Mucosa of stomach (tissue), 1 donor: ENCODE results near the gene SMCHD1.
"Not testable (repeated sequence)": the region's sequence is repeated elsewhere in the genome, so short reads cannot be mapped to it uniquely, and the experiment has no call there.

ENCODE experiments used
- H3K27me3 ChIP-seq: one replicate; pipeline ENCODE4 v1.7.0; 2013; ENCODE audit warnings: mild to moderate bottlenecking, low read length; ENCODE audit not compliant: control insufficient read depth, insufficient read depth
- H3K36me3 ChIP-seq: one replicate; pipeline ENCODE4 v1.7.0; 2013; ENCODE audit warnings: low read length; ENCODE audit not compliant: control insufficient read depth, insufficient read depth
- H3K4me1 ChIP-seq: one replicate; pipeline ENCODE4 v1.7.0; 2013; ENCODE audit warnings: mild to moderate bottlenecking, low read length; ENCODE audit not compliant: control insufficient read depth, insufficient read depth
- H3K4me3 ChIP-seq: one replicate; pipeline ENCODE4 v1.7.0; 2013; ENCODE audit warnings: low read length
- H3K9ac ChIP-seq: one replicate; pipeline ENCODE4 v1.7.0; 2013; ENCODE audit warnings: mild to moderate bottlenecking, low read length, moderate library complexity
- H3K9me3 ChIP-seq: one replicate; pipeline ENCODE4 v1.7.0; 2013; ENCODE audit warnings: mild to moderate bottlenecking, low read length, moderate library complexity; ENCODE audit not compliant: control insufficient read depth
- donor health status: Pancreatic carcinoma.

SMCHD1 gene

DNA sequence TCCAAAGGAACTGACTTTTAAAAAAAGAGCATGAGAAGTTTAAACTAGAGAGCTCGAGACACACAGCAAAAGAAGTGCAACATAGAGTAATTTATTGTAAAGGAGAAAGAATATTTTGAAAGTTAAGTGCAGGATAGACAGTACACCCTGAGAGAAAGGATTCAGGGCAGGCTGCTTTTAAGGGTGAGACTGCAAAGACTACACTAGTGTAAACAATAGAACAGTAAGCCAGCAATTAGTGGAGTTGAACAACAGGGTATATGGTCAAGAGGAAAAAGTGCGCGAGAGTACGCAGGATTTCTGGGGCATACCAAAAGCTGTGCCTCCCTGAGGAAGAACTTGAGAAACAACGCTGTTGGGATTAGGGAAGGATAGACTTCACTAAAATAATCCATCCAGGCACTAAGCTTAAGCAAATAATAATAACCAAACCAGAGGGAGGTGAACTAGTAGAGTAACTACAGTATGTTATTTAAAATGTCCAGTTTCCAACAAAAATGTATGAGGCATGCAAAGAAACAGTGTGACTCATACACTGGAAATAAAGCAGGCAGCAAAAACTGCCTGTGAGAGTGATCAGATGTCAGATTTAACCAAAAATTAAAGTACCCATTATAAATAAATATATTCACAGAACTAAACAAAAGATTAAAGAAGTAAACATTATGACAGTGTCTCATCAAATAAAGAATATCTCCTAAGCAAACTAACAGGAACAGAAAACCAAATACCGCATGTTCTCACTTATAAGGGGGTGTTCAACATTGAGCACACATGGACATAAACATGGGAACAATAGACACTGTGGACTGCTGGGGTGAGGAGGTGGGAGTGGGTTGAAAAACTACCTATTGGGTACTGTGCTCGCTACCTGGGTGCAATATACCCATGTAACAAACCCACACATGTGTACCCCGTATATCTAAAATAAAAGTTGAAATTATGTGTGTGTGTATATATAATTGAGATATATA is 150.7 kb downstream of the SMCHD1 start:
- Histone ChIP-seq H3K4me1 (peaks cover 5% of the 10 kb centered on the region), H3K9me3 (no peaks in the 10 kb centered on the region), H3K4me3 (no peak overlapping the region), H3K36me3 (no peaks in the 10 kb centered on the region), H3K9ac (no peak overlapping the region), H3K27me3 (no peaks in the 10 kb centered on the region)

DNA sequence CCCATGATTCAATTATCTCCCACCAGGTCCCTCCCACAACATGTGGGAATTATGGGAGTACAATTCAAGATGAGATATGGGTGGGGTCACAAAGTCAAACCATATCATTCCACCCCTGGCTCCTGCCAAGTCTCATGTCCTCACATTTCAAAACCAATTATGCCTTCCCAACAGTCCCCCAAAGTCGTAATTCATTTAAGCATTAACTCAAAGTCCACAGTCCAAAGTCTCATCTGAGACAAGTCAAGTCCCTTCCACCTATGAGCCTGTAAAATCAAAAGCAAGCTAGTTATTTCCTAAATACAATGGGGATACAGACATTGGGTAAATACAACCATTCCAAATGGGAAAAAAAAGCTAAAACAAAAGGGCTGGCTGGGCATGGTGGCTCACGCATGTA is 153.1 kb downstream of the SMCHD1 start:
- H3K4me1 ChIP-seq, H3K36me3 ChIP-seq, H3K27me3 ChIP-seq, H3K9me3 ChIP-seq, H3K9ac ChIP-seq, H3K4me3 ChIP-seq: not testable (repeated sequence)

DNA sequence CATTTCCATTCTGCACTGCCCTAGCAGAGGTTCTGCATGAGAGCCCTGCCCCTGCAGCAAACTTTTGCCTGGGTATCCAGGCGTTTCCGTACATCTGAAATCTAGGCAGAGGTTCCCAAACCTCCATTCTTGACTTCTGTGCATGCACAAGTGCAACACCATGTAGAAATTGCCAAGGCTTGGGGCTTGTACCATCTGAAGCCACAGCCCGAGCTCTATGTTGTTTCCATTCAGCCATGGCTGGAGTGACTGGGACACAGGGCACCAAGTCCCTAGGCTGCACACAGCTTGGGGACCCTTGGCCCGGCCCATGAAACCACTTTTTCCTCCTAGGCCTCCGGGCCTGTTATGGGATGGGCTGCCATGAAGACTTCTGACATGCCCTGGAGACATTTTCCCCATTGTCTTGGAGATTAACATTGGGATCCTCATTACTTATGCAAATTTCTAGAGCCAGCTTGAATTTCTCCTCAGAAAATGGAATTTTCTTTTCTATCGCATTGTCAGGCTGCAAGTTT is 154.2 kb downstream of the SMCHD1 start:
- not testable (repeated sequence) for H3K9ac ChIP-seq, H3K4me3 ChIP-seq, H3K36me3 ChIP-seq, H3K4me1 ChIP-seq, H3K9me3 ChIP-seq, H3K27me3 ChIP-seq

DNA sequence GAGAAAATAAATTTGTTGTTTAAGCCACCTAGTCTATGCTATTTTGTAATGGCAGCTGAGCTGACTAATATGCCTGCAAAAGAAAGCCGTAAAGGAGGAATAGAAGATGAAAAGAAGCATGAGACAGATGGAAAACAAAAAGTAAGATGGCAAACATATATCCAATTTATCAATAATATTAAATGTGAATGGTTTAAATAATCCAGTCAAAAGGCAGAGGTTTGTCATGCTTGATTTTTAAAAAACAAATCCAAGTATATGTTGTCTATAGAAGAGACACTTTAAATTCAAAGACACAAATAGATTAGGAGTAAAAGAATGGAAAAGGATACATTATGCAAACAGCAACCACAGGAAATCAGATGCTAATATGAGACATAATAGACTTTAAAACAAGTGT is 155.9 kb downstream of the SMCHD1 start:
- H3K9me3 ChIP-seq: no peaks in the 10 kb centered on the region
- no peaks in the 10 kb centered on the region for H3K4me1 ChIP-seq
- H3K4me3 ChIP-seq: no peak overlapping the region
- H3K9ac ChIP-seq: no peak overlapping the region
- no peaks in the 10 kb centered on the region for H3K36me3 ChIP-seq
- H3K27me3 ChIP-seq: no peaks in the 10 kb centered on the region

DNA sequence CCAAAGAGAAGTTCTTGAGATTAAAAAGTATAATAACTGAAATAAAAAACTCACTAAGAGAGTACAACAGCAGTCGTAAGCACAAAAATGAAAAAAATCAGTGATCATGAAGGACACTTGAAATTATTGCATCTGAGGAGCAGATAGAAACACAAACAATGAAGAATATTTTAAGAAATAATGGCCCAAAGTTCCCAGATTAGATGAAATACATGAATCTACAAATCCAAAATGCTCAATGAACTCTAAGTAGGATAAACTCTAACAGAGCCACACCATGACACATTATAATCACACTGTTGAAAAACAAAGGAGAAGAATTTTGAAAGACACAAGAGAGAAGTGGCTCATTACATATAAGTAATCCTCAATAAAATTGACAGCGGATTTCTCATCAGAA is 159.4 kb downstream of the SMCHD1 start:
- no peak overlapping the region for H3K4me3 ChIP-seq
- H3K4me1 ChIP-seq: no peaks in the 10 kb centered on the region
- H3K27me3 ChIP-seq: no peaks in the 10 kb centered on the region

DNA sequence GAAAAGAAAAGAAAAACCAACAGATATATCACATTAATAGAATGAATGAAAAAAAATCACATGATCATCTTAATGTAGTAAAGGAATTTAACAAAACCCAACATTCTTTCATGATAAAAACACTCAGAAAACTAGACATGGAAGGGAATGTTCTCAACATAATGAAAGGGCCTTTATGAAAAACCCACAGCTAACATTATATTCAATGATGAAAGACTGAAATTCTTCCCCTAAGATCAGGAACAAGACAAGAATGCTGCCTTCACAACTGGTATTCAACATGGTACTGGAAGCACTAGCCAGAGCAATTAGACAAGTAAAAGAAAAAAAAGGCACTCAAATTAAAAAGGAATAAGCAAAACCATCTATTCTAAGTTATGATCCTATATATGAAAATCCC is 162.8 kb downstream of the SMCHD1 start:
- Histone ChIP-seq H3K36me3 (no peaks in the 10 kb centered on the region), H3K27me3 (no peaks in the 10 kb centered on the region), H3K4me1 (no peaks in the 10 kb centered on the region), H3K9ac (no peak overlapping the region), H3K9me3 (no peaks in the 10 kb centered on the region), H3K4me3 (no peak overlapping the region)

More for the DNA sequence above, 159.4 kb downstream of the SMCHD1 start:
- H3K9me3 ChIP-seq: no peaks in the 10 kb centered on the region
- H3K36me3 ChIP-seq: no peaks in the 10 kb centered on the region
- H3K9ac ChIP-seq: no peak overlapping the region

DNA sequence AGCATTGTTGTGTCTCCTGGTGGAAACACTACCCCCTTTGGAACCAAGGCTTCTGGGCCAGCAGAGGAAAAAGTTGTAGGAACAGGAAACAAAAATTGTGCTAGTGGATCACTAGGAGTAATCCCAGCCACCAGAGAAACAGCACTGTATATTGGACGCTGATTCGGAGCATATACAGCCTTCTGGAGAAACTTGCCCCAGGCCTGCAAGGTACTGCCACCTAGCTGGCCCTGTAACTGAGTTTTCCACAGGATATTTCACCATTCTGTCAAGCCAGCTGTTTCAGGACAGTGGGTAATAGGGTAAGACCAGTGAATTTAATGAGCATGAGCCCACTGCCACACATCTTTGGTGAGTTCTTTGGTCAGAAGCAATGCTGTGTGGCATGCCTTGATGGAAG is 166.2 kb downstream of the SMCHD1 start:
- no peaks in the 10 kb centered on the region for H3K36me3 ChIP-seq
- no peaks in the 10 kb centered on the region for H3K27me3 ChIP-seq
- no peaks in the 10 kb centered on the region for H3K4me1 ChIP-seq
- H3K9me3 ChIP-seq: no peaks in the 10 kb centered on the region
- no peak overlapping the region for H3K9ac ChIP-seq
- no peak overlapping the region for H3K4me3 ChIP-seq

DNA sequence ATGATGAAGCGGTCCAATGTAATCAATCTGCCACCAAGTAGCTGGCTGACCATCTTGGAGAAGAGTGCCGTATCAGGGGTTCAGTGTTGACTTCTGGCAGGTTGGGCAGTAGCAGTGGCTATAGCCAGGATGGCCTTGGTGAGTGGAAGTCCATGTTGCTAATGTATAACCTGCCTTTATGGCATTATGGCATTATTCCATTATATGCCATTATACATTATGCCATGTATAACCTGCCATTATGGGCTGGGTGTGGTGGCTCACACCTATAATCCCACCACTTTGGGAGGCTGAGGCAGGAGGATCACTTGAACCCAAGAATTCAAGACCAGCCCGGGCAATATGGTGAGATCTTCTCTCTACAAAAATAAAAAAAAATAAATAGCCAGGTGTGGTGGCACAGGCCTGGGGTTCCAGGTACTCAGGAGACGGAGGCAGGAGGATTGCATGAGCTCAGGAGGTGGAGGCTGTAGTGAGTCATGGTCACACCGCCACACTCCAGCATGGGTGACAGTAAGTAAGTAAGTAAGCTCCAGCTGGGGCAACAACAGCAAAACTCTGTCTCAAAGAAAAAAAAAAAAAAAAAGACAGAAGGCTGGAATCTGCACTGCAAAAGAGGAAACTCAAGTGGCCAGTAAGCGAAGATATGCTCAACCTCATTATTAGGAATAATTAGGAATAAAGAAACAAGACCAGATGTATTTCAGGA is 166.8 kb downstream of the SMCHD1 start:
- Histone ChIP-seq H3K36me3 (no peaks in the 10 kb centered on the region), H3K9me3 (no peaks in the 10 kb centered on the region), H3K4me1 (no peaks in the 10 kb centered on the region), H3K4me3 (no peak overlapping the region), H3K9ac (no peak overlapping the region), H3K27me3 (no peaks in the 10 kb centered on the region)

DNA sequence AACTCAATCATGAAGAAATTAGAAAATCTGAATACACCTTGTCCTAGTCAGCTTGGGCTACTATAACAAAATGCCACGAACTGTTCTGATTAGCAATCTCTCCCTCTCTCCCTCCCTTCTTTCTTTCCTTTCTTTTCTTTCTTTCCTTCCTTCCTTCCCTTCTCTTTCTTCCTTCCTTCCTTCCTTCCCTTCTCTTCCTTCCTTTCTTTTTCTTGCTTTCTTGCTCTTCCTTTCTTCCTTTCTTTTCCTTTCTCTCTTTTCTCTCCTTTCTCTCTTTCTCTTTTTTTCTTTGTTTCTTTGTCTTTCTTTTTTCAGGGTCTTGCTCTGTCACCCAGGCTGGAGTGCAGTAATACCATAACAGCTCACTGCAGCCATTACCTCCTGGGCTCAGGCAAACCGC is 167.7 kb downstream of the SMCHD1 start:
- Histone ChIP-seq H3K4me1 (no peaks in the 10 kb centered on the region), H3K36me3 (no peaks in the 10 kb centered on the region), H3K4me3 (no peak overlapping the region), H3K9me3 (no peaks in the 10 kb centered on the region), H3K27me3 (no peaks in the 10 kb centered on the region), H3K9ac (no peak overlapping the region)

DNA sequence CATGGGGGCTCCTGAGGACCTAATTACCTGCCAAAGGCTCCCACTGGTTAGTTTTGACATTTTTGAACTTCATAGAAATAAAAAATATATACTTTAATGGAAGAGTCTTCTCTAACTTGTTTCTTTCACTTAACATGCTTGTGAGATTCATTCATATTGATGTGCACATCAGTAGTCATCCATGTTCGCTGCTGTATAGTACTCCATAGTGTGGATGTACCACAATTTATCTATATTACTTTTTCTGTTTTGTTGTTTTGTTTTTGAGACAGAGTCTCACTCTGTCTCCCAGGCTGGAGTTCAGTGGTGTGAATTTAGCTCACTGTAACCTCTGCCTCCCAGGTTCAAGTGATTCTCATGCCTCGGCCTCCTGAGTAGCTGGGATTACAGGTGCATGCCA is 168.4 kb downstream of the SMCHD1 start:
- Histone ChIP-seq H3K27me3 (no peaks in the 10 kb centered on the region), H3K9me3 (no peaks in the 10 kb centered on the region), H3K4me1 (no peaks in the 10 kb centered on the region), H3K36me3 (no peaks in the 10 kb centered on the region), H3K9ac (no peak overlapping the region), H3K4me3 (no peak overlapping the region)

DNA sequence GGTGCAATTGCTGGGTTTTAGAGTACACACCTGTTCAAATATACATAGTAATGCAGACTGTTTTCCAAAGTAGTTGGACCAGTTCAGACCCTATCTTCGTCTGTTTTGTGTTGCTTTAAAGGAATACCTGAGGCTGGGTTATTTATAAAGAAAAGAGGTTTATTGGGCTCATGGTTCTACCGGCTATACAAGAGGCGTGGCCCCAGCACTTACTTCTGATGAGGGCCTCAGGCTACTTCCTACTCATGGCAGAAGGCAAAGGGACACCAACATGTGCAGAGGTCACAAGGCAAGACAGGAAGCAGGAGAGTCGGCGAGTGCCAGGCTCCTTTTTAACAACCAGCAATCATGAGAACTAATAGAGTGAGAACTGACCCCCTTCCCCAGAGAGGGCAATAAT is 169.3 kb downstream of the SMCHD1 start:
- no peaks in the 10 kb centered on the region for H3K4me1 ChIP-seq
- H3K9ac ChIP-seq: no peak overlapping the region
- no peaks in the 10 kb centered on the region for H3K36me3 ChIP-seq
- no peak overlapping the region for H3K4me3 ChIP-seq
- H3K27me3 ChIP-seq: no peaks in the 10 kb centered on the region
- H3K9me3 ChIP-seq: no peaks in the 10 kb centered on the region

DNA sequence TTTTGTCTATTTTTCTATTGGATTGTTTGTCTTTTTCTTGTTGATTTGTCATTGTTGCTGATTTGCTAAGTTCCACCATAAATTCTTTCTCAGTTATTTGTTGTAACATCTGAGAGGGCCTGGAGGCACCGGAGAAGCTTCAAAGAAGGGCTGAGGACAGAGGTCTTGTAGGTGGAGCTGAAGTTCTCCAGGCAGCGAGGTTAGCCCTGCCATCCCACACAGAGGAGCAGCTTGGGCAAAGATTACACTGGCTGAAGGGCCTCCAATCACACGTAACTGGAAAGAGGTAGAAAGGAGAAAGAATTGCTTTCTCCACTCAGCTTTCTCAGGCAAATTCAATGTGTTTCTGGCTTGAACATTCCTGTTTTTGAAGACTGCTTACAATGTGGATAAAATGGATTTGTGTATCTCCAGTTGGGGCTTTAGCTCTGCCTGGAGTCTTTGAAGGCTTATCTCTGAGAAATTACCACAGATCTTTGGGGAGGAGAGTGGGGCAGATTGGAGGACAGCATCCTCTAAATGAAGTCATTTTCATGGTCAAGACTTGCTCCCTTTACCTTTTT is 170.2 kb downstream of the SMCHD1 start:
- no peak overlapping the region for H3K4me3 ChIP-seq
- H3K27me3 ChIP-seq: no peaks in the 10 kb centered on the region
- H3K9ac ChIP-seq: no peak overlapping the region
- H3K4me1 ChIP-seq: no peaks in the 10 kb centered on the region
- H3K9me3 ChIP-seq: no peaks in the 10 kb centered on the region
- no peaks in the 10 kb centered on the region for H3K36me3 ChIP-seq
